ENCODE measurements around the gene ZBTB8A.
A peak's percentile ranks its signal among the peaks of the same experiment; 100 is the strongest.

- TF ChIP-seq EZH2 (IDR thresholded peaks at IDR 0.05), result no peak
- peak; percentile 14 for TF ChIP-seq CTCF (IDR thresholded peaks at IDR 0.05)
Measured at GRCh38 chr1:32538887-32539583, at the start of gene ZBTB8A.

All from neural progenitor cell (in vitro differentiated cells).